ENCODE results near the gene RNF151. TPM values are rescaled to one million over a fixed set of nuclear protein-coding genes. Genes with fewer than 3 reads are reported as not detected.

The RNF151 gene
- total RNA-seq, 4 donors from 2014 or later, result not detected

DNA sequence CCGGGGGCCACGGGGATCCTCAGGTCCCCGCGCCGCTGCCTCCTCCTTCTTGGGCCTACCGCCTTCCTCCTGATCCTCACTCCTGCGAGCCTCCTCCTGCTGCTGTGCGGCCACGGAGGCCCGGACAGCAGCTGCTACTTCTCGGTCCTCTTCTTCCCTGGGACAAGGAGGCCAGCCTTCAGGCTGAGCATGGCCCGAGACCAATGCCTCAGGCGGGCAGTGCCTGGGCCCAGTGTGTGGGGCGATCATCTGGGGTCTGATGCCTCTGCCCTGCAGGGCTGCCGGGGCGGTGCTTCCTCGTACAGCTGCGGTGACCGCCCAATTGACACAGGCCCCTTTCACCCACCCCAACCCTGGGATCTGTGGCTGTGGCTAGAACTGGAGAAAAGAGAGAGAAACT, 34.4 kb downstream of the RNF151 start:
- no peak for ATAC-seq
- Histone ChIP-seq H3K36me3 (peaks cover 0 to 81% of the 10 kb centered on the region in 2 donors), H3K4me1 (peaks cover 0 to 39% (median 24%) of the 10 kb centered on the region in 3 donors), H3K9me3 (no peaks in the 10 kb centered on the region), H3K27me3 (no peaks in the 10 kb centered on the region), H3K27ac (no peak overlapping the region), H3K4me3 (no peak overlapping the region)
- no CpG with 5 or more reads among the region's 19 CpGs for WGBS, 2 donors (ENCODE audit: low coverage in 1 of 2)
- TF ChIP-seq EP300 (IDR thresholded peaks at IDR 0.05), result no peak
- no peak for TF ChIP-seq POLR2A (IDR thresholded peaks at IDR 0.05)
- no peak for TF ChIP-seq CTCF (IDR thresholded peaks at IDR 0.05)
- TF ChIP-seq POLR2AphosphoS5 (IDR thresholded peaks at IDR 0.05), result no peak

- Histone ChIP-seq H3K4me1 (peaks cover 0 to 43% (median 24%) of the 10 kb centered on the region in 3 donors), H3K27me3 (no peaks in the 10 kb centered on the region), H3K4me3 (no peak overlapping the region), H3K9me3 (no peaks in the 10 kb centered on the region), H3K27ac (no peak overlapping the region), H3K36me3 (peaks cover 0 to 78% of the 10 kb centered on the region in 2 donors)
- ATAC-seq, result no peak
- no peak for TF ChIP-seq POLR2A (IDR thresholded peaks at IDR 0.05)
- TF ChIP-seq EP300 (IDR thresholded peaks at IDR 0.05), result no peak
- TF ChIP-seq CTCF (IDR thresholded peaks at IDR 0.05), result no peak
- WGBS, 2 donors (ENCODE audit: low coverage in 1 of 2), result 80% methylated on average over 5 of the region's 53 CpGs; no CpG with 5 or more reads in 1 of the 2 donors
These were observed 35.0 kb downstream of the RNF151 start for GRCh38 chr16:2001456-2002355.

DNA sequence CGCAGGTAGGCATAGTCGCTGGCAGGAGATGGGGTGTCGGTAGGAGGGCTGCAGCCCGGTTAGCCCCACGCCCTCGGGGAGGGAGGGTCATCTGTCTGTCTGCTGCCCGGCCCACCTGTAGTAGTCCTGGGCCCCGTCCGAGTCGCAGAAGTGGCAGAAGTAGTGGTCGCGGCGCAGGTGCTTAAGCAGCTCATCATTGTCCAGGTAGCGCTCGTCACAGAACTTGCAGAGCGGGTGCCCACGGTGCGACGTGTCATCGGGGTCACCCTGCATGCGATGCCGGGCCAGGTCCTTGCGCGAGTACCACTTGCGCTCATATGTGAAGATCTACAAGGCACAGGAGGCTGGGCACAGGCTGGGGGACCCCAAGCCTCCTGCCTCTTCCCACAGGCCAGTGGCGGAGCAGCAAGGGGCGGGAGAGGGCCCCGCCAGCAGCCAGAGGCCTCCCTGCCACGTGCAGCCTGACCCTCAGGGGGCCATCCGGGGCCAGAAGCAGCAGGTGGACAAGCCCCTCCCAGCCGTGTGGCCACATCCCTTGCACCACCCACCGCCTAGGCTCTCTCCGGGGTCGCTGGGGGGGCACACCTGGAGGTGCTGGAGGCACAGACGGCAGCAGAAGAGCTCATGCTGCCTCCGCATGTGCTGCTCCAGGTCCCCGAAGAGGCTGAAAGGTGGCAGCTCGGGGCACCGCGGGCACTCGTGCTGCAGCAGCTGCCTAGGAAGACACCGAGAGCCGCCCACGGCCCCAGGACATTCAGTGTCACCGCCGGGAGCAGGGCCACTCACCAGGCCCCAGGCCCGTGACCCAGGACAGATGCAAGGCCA, 36.0 kb downstream of the RNF151 start:
- peaks cover 0 to 69% of the 10 kb centered on the region in 2 donors for H3K36me3 ChIP-seq
- WGBS, 2 donors (ENCODE audit: low coverage in 1 of 2), result 40% methylated on average over 1 of the region's 47 CpGs; no CpG with 5 or more reads in 1 of the 2 donors
- no peak for TF ChIP-seq CTCF (IDR thresholded peaks at IDR 0.05)

GRCh38 chr16:2003231-2003826, 36.7 kb downstream of the RNF151 start:
- ATAC-seq, result no peak
- no peaks in the 10 kb centered on the region for H3K9me3 ChIP-seq
- TF ChIP-seq EP300 (IDR thresholded peaks at IDR 0.05), result no peak
- no peak for TF ChIP-seq CTCF (IDR thresholded peaks at IDR 0.05)
- TF ChIP-seq POLR2A (IDR thresholded peaks at IDR 0.05), result no peak
- TF ChIP-seq POLR2AphosphoS5 (IDR thresholded peaks at IDR 0.05), result no peak
- H3K27me3 ChIP-seq, result no peaks in the 10 kb centered on the region
- H3K4me3 ChIP-seq, result no peak overlapping the region
- H3K27ac ChIP-seq, result peak overlapping the region in 1 of 4 donors; percentile 2
- peaks cover 0 to 62% of the 10 kb centered on the region in 2 donors for H3K36me3 ChIP-seq
- WGBS, 2 donors (ENCODE audit: low coverage in 1 of 2), result no CpG with 5 or more reads among the region's 8 CpGs
- peaks cover 4 to 54% (median 34%) of the 10 kb centered on the region in 3 donors for H3K4me1 ChIP-seq

More for the DNA sequence above, 36.0 kb downstream of the RNF151 start:
- Histone ChIP-seq H3K4me1 (peaks cover 0 to 47% (median 27%) of the 10 kb centered on the region in 3 donors), H3K27me3 (no peaks in the 10 kb centered on the region), H3K4me3 (no peak overlapping the region), H3K27ac (no peak overlapping the region), H3K9me3 (no peaks in the 10 kb centered on the region)
- ATAC-seq, result no peak
